Activated CD8-positive, alpha-beta memory T cell treated with anti-CD3 and anti-CD28 coated beads for 24 hours (primary cell): ENCODE data around the gene PODN.

Source experiments
- DNase-seq: peaks from one replicate; pipeline ENCODE4 v3.0.0-alpha.2; 2020

PODN gene

GRCh38 chr1:53090227-53091147 lies 28.5 kb downstream of the PODN start:
- DNase-seq = no peak

- no peak for DNase-seq
Measured at GRCh38 chr1:53091841-53092645, 30.0 kb downstream of the PODN start.

- no peak for DNase-seq
Measured at GRCh38 chr1:53092659-53093450, 30.8 kb downstream of the PODN start.

- no peak for DNase-seq
Measured at GRCh38 chr1:53093451-53093754, 31.4 kb downstream of the PODN start.

- no peak for DNase-seq
Measured at GRCh38 chr1:53093778-53094532, 31.9 kb downstream of the PODN start.

GRCh38 chr1:53094533-53094919 lies 32.5 kb downstream of the PODN start:
- no peak for DNase-seq

GRCh38 chr1:53104289-53104913 lies 42.4 kb downstream of the PODN start:
- no peak for DNase-seq

GRCh38 chr1:53107090-53107489 lies 45.1 kb downstream of the PODN start:
- DNase-seq = no peak

GRCh38 chr1:53107570-53108322 lies 45.7 kb downstream of the PODN start:
- DNase-seq = no peak

GRCh38 chr1:53108646-53109580 lies 46.9 kb downstream of the PODN start:
- no peak for DNase-seq

GRCh38 chr1:53110370-53111072 lies 48.5 kb downstream of the PODN start:
- DNase-seq = no peak

- no peak for DNase-seq
Measured at GRCh38 chr1:53111073-53111556, 49.1 kb downstream of the PODN start.

GRCh38 chr1:53111693-53112092 lies 49.7 kb downstream of the PODN start:
- no peak for DNase-seq

GRCh38 chr1:53112271-53112774 lies 50.3 kb downstream of the PODN start:
- DNase-seq = no peak

- no peak for DNase-seq
Measured at GRCh38 chr1:53112861-53113260, 50.8 kb downstream of the PODN start.

GRCh38 chr1:53114090-53114489 lies 52.1 kb downstream of the PODN start:
- DNase-seq = no peak

- no peak for DNase-seq
Measured at GRCh38 chr1:53114581-53115400, 52.8 kb downstream of the PODN start.
